ENCODE data around the gene MID2.
"Not testable (repeated sequence)": the region's sequence is repeated elsewhere in the genome, so short reads cannot be mapped to it uniquely, and the experiment has no call there.

MID2 gene

DNA sequence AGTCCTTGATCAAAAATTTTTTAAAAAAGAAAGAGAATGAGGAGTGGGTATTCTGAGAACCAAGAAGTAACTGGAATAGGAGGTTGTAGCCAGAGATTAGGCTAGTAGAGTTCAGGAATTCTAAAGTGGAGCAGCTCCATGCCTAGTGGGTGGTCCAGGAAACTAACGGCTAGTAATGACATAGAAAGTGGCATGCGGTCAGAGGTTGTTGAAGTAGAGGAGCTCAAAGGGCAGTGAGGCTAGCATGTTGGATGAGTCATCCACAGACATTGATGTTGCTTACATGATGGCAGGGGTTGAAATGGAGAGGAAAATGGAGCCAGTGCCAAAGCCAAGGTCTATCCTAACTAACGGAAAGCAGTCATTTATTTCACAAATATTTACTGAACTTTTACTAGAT, 114.4 kb downstream of the MID2 start:
- no peak for DNase-seq (ENCODE audit: low read depth)

- not testable (repeated sequence) for DNase-seq (ENCODE audit: low read depth)
These were observed 129.7 kb downstream of the MID2 start for GRCh38 chrX:107955337-107955736.

DNA sequence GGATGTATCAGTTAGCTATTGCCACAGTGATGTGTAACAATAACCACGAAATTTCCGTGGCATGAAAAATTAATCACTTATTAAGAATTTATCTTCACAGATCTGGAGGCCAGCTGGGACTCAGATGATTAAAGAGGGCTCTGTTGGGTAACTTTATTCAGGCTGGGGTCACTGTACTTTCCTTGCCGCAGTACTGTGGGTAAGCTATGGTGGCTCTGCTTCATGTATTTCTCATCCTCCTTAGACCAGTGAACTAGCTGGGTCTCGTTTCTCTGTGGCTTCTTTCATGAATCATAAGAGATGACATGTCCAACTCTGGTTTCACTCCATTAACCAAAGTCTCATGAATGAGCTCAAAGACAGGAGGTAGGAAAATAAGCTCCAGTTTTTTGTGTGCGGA, 143.0 kb downstream of the MID2 start:
- DNase-seq (ENCODE audit: low read depth): no peak

DNA sequence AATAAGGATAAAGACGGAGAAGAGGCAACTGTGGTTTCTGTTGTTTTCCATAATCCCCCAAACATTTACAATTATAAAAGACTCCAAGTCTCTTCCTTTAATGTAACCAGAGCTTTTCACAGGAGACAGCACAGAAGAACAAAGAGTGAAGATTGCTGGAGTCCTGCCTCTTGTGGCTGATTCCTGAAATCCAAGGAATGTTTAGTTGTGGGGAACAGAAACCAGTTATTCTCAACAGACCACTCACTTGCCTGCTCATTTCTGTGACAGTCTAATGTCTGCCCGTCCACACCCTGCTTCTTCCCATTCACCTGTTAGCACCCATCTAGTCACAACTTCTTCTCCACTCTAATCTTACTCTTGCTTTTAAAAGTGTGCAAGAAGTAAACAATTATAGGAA, 144.4 kb downstream of the MID2 start:
- no peak for DNase-seq (ENCODE audit: low read depth)

- DNase-seq (ENCODE audit: low read depth): no peak
These were observed 146.0 kb downstream of the MID2 start for GRCh38 chrX:107971636-107972035.

Data from activated T-helper 1 cell treated with Interleukin-2 at 50 U/mL for 16 hours (primary cell).